SK-N-SH (cell line): ENCODE data around the gene PCSK5. TPM values are rescaled to one million over a fixed set of nuclear protein-coding genes. Genes with fewer than 3 reads are reported as not detected.

Experiments used
- CTCF ChIA-PET: fragments of 300-600, 350-600 bp; formaldehyde crosslinking; extraction: SDS; loops from one replicate; lab custom pipeline; 2021; lab: Yijun Ruan, JAX
- POLR2A ChIA-PET: fragments of 350-600 bp; sonication (Branson Sonifier 250); formaldehyde crosslinking; extraction: SDS; loops from one replicate; lab custom pipeline; 2020; ENCODE audit warnings: antibody characterized with exemption, inconsistent platforms; lab: Yijun Ruan, JAX
- DNase-seq: peaks from one replicate; pipeline ENCODE4 v3.0.0; 2012
- H2AFZ ChIP-seq: fragments of 200-600 bp; sonication (generic); 2 replicates; pipeline ENCODE4 v1.8.1; 2016; ENCODE audit warnings: antibody characterized with exemption, mild to moderate bottlenecking, low read depth
- H3F3A ChIP-seq: fragments of 200-600 bp; sonication (generic); replicated peaks from 2 replicates; pipeline ENCODE3; 2016; ENCODE audit warnings: antibody characterized with exemption, mild to moderate bottlenecking; ENCODE audit not compliant: insufficient read depth
- H3K27ac ChIP-seq, 2 experiments: fragments of 200-500 bp in 1 of 2; fragments of 200-600 bp in 1 of 2; sonication (Bioruptor generic) in 1 of 2; sonication (generic), shearing (Covaris generic) in 1 of 2; 2 replicates each; pipeline versions ENCODE4 v1.5.1 to v1.6.1; 2014 to 2016; ENCODE audit warnings: low read depth in 2 of 2, inconsistent platforms in 1 of 2, low read length in 1 of 2, mild to moderate bottlenecking in 1 of 2, mixed read lengths in 1 of 2
- H3K27me3 ChIP-seq: fragments of 200-600 bp; sonication (generic), shearing (Covaris generic); 2 replicates; pipeline ENCODE4 v1.6.1; 2016; ENCODE audit warnings: mixed run types; ENCODE audit not compliant: insufficient read depth
- H3K36me3 ChIP-seq, 2 experiments: fragments of 200-500 bp in 1 of 2; fragments of 200-600 bp in 1 of 2; sonication (Bioruptor generic) in 1 of 2; sonication (generic) in 1 of 2; replicated peaks in 1 of 2; 2 replicates each; pipeline versions ENCODE3 to v1.5.1; 2014 to 2016; ENCODE audit warnings: low read length in 1 of 2, mild to moderate bottlenecking in 1 of 2; ENCODE audit not compliant: insufficient read depth in 2 of 2, control insufficient read depth in 1 of 2
- H3K4me1 ChIP-seq, 2 experiments: fragments of 200-500 bp in 1 of 2; fragments of 200-600 bp in 1 of 2; sonication (Bioruptor generic) in 1 of 2; sonication (generic), shearing (Covaris generic) in 1 of 2; 2 replicates each; pipeline versions ENCODE4 v1.5.1 to v1.6.1; 2014 to 2016; ENCODE audit warnings: low read depth in 1 of 2, low read length in 1 of 2, mixed run types in 1 of 2; ENCODE audit not compliant: insufficient read depth in 2 of 2, control insufficient read depth in 1 of 2
- H3K4me2 ChIP-seq: fragments of 200-600 bp; sonication (generic), shearing (Covaris generic); 2 replicates; pipeline ENCODE4 v1.6.1; 2017; ENCODE audit warnings: mixed run types
- H3K4me3 ChIP-seq, 2 experiments: fragments of 200-500 bp in 1 of 2; fragments of 200-600 bp in 1 of 2; sonication (Bioruptor generic) in 1 of 2; sonication (generic), shearing (Covaris generic) in 1 of 2; 2 replicates each; pipeline versions ENCODE4 v1.5.1 to v1.8.1; 2014 to 2016; ENCODE audit warnings: low read depth in 2 of 2, inconsistent platforms in 1 of 2, low read length in 1 of 2, mild to moderate bottlenecking in 1 of 2, mixed read lengths in 1 of 2, moderate library complexity in 1 of 2
- H3K79me2 ChIP-seq: fragments of 200-600 bp; sonication (generic); 2 replicates; pipeline ENCODE4 v1.8.1; 2017; ENCODE audit warnings: mild to moderate bottlenecking; ENCODE audit not compliant: insufficient read depth
- H3K9ac ChIP-seq: fragments of 200-600 bp; sonication (generic); 2 replicates; pipeline ENCODE4 v1.6.1; 2017; ENCODE audit warnings: mixed run types
- H3K9me2 ChIP-seq: fragments of 200-600 bp; sonication (generic); 2 replicates; pipeline ENCODE4 v1.6.1; 2017; ENCODE audit warnings: mixed run types
- H3K9me3 ChIP-seq: fragments of 200-600 bp; sonication (generic); 2 replicates; pipeline ENCODE4 v1.6.1; 2017; ENCODE audit warnings: mixed run types, mild to moderate bottlenecking, moderate library complexity
- H4K20me1 ChIP-seq: fragments of 200-600 bp; sonication (generic); 2 replicates; pipeline ENCODE4 v1.6.1; 2017; ENCODE audit warnings: mild to moderate bottlenecking, mixed run types; ENCODE audit not compliant: insufficient read depth
- CHD2 ChIP-seq: fragments of 150-350 bp; IDR thresholded peaks from 2 replicates; pipeline ENCODE4 v1.6.1; 2018; ENCODE audit warnings: low read length; ENCODE audit not compliant: partially characterized antibody
- ELF1 ChIP-seq: IDR thresholded peaks from 2 replicates; pipeline ENCODE4 v1.4.0; 2012
- EP300 ChIP-seq, 2 experiments: IDR thresholded peaks; 2 replicates each; pipeline versions ENCODE4 v1.4.0 to v1.6.1; 2012; ENCODE audit warnings: borderline replicate concordance in 1 of 2, low read depth in 1 of 2, low read length in 1 of 2
- EZH2phosphoT487 ChIP-seq: fragments of 200-600 bp; sonication (generic); IDR thresholded peaks from 2 replicates; pipeline ENCODE4 v1.6.1; 2017; ENCODE audit warnings: low read depth, mixed run types, mild to moderate bottlenecking, antibody characterized with exemption, moderate library complexity, borderline replicate concordance
- FOXJ3 ChIP-seq: sonication (generic); formaldehyde crosslinking; IDR thresholded peaks from 2 replicates; pipeline ENCODE4 v1.5.1; 2020; ENCODE audit warnings: mild to moderate bottlenecking, missing genetic modification reagents
- IRF3 ChIP-seq: fragments of 150-350 bp; IDR thresholded peaks from 2 replicates; pipeline ENCODE4 v1.6.1; 2016; ENCODE audit warnings: mild to moderate bottlenecking, low read depth, low read length
- JUND ChIP-seq: IDR thresholded peaks from 2 replicates; pipeline ENCODE4 v1.4.0; 2012
- MAX ChIP-seq: IDR thresholded peaks from 2 replicates; pipeline ENCODE4 v1.4.0; 2012; ENCODE audit warnings: low read depth
- NFIC ChIP-seq: IDR thresholded peaks from 2 replicates; pipeline ENCODE4 v1.4.0; 2012; ENCODE audit warnings: borderline replicate concordance
- NRF1 ChIP-seq: IDR thresholded peaks from 2 replicates; pipeline ENCODE4 v1.6.1; 2012; ENCODE audit warnings: low read depth, mild to moderate bottlenecking, low read length
- POLR2AphosphoS5 ChIP-seq: IDR thresholded peaks from 2 replicates; pipeline ENCODE4 v1.6.1; 2012; ENCODE audit warnings: low read depth, low read length
- RCOR1 ChIP-seq: fragments of 150-350 bp; IDR thresholded peaks from 2 replicates; pipeline ENCODE4 v1.6.1; 2017; ENCODE audit warnings: antibody characterized with exemption, low read length
- REST ChIP-seq: IDR thresholded peaks from 2 replicates; pipeline ENCODE4 v1.6.1; 2012; ENCODE audit warnings: mild to moderate bottlenecking, low read depth, low read length, moderate library complexity
- RFX5 ChIP-seq: IDR thresholded peaks from 2 replicates; pipeline ENCODE4 v1.6.1; 2012; ENCODE audit warnings: mild to moderate bottlenecking, improper control_type of control experiment, low read length
- RXRA ChIP-seq: IDR thresholded peaks from 2 replicates; pipeline ENCODE4 v1.4.0; 2012; ENCODE audit warnings: low read depth, mild to moderate bottlenecking, borderline replicate concordance
- SMC3 ChIP-seq: IDR thresholded peaks from 2 replicates; pipeline ENCODE4 v1.6.1; 2012; ENCODE audit warnings: low read depth, low read length, improper control_type of control experiment
- TCF12 ChIP-seq: IDR thresholded peaks from 2 replicates; pipeline ENCODE4 v1.4.0; 2012
- USF2 ChIP-seq: fragments of 150-350 bp; IDR thresholded peaks from 2 replicates; pipeline ENCODE4 v1.6.1; 2017; ENCODE audit warnings: antibody characterized with exemption, low read length, low read depth, borderline replicate concordance
- ZBTB33 ChIP-seq: IDR thresholded peaks from 2 replicates; pipeline ENCODE4 v1.4.0; 2012; ENCODE audit warnings: low read depth, borderline replicate concordance
- WGBS: methylation state at CpG from one replicate; pipeline ENCODE4 v1.1.6; 2017; ENCODE audit warnings: low lambda C conversion rate; 5-methylcytosine and 5-hydroxymethylcytosine counted together
- polyA plus RNA-seq, 3 experiments: library from polyadenylated mRNA; depleted of rRNA; stranded (reverse); fragments of >200 nt; gene quantifications; 2 replicates each; pipeline ENCODE4 v1.2.3, GENCODE V29; 2012

The PCSK5 gene
- polyA plus RNA-seq, 1 of the 3 experiments (the other 2 are of a cell fraction): 0.08 TPM

GRCh38 chr9:76185432-76185831, 295.0 kb downstream of the PCSK5 start:
- Histone ChIP-seq H3F3A (no peaks in the 10 kb centered on the region), H3K79me2 (no peaks in the 10 kb centered on the region), H3K4me3 (no peak overlapping the region), H3K9me3 (no peaks in the 10 kb centered on the region), H3K9me2 (no peaks in the 10 kb centered on the region)
- WGBS: 8% methylated on average over 1 of the region's 1 CpG
- TF ChIP-seq NRF1 (no peak), NFIC (no peak), CHD2 (no peak), RXRA (no peak), POLR2AphosphoS5 (no peak), JUND (no peak), ZBTB33 (no peak), ELF1 (no peak), EP300 (IDR thresholded peaks at IDR 0.05; ENCODE audit: borderline replicate concordance in 1 of 2, low read depth in 1 of 2, low read length in 1 of 2) (no peak), FOXJ3 (no peak), EZH2phosphoT487 (no peak), IRF3 (no peak), USF2 (no peak), RFX5 (no peak), MAX (no peak), REST (no peak), SMC3 (no peak), RCOR1 (no peak), TCF12 (no peak)
- TF ChIP-seq, all 33 proteins: peak for 0
- Histone ChIP-seq H3K36me3 (no peaks in the 10 kb centered on the region), H3K4me2 (no peak overlapping the region), H3K27me3 (peaks cover 5% of the 10 kb centered on the region; the same call in 1 of the 2 replicates), H4K20me1 (no peaks in the 10 kb centered on the region), H3K27ac (no peak overlapping the region), H2AFZ (no peak overlapping the region), H3K9ac (no peak overlapping the region), H3K4me1 (no peaks in the 10 kb centered on the region)
- ChIA-PET CTCF (no interaction called here), POLR2A (no interaction called here)
- no peak for DNase-seq
